Gastroesophageal sphincter (tissue), 4 donors: Measurements from ENCODE around the gene YDJC. TPM values are rescaled to one million over a fixed set of nuclear protein-coding genes. Genes with fewer than 3 reads are reported as not detected.
"Not testable (repeated sequence)": the region's sequence is repeated elsewhere in the genome, so short reads cannot be mapped to it uniquely, and the experiment has no call there.

Experiments
- ATAC-seq: fragments of 150-250 bp; one replicate; pipeline ENCODE4 v1.9.1; 2016; ENCODE audit warnings: mild to moderate bottlenecking, moderate library complexity
- H3K27ac ChIP-seq, 4 donors: fragments of 200-600 bp; sonication (generic) in 3 of 4; 1 replicate in 3 of 4; 2 replicates in 1 of 4; pipeline ENCODE4 v1.5.1; 2016 to 2019
- H3K27me3 ChIP-seq: fragments of 200-600 bp; sonication (generic); one replicate; pipeline ENCODE4 v1.5.1; 2019
- H3K36me3 ChIP-seq, 2 donors: fragments of 200-600 bp; sonication (generic); one replicate each; pipeline ENCODE4 v1.5.1; 2019; ENCODE audit warnings: control low read depth in 1 of 2
- H3K4me1 ChIP-seq, 3 donors: fragments of 200-600 bp; sonication (generic); 1 replicate in 2 of 3; 2 replicates in 1 of 3; pipeline ENCODE4 v1.5.1; 2016 to 2019; ENCODE audit warnings: control low read depth in 2 of 3
- H3K4me3 ChIP-seq, 2 donors: fragments of 200-600 bp; sonication (generic); one replicate each; pipeline ENCODE4 v1.5.1; 2019; ENCODE audit warnings: mild to moderate bottlenecking in 1 of 2, moderate library complexity in 1 of 2
- H3K9me3 ChIP-seq, 3 donors: fragments of 200-600 bp; sonication (generic); one replicate each; pipeline ENCODE4 v1.5.1; 2017 to 2019; ENCODE audit warnings: control low read depth in 2 of 3
- EP300 ChIP-seq: sonication (generic); formaldehyde crosslinking; IDR thresholded peaks from one replicate; pipeline ENCODE4 v1.6.1; 2017; ENCODE audit warnings: antibody characterized with exemption, mild to moderate bottlenecking
- POLR2A ChIP-seq, 2 donors: fragments of 450-650 bp; IDR thresholded peaks; one replicate each; pipeline ENCODE4 v1.6.1; 2017; ENCODE audit warnings: antibody characterized with exemption in 2 of 2, mild to moderate bottlenecking in 2 of 2, moderate library complexity in 1 of 2
- POLR2AphosphoS5 ChIP-seq: sonication (generic); formaldehyde crosslinking; IDR thresholded peaks from one replicate; pipeline ENCODE4 v1.6.1; 2017; ENCODE audit warnings: antibody characterized with exemption
- WGBS, 2 donors: methylation state at CpG; one replicate each; pipeline ENCODE4 v1.1.5; 2018; ENCODE audit warnings: low coverage in 1 of 2; 5-methylcytosine and 5-hydroxymethylcytosine counted together
- total RNA-seq, 4 donors: library from RNA; depleted of rRNA; stranded (reverse); fragments of >200 nt; gene quantifications; one replicate each; pipeline ENCODE4 v1.1.0, GENCODE V29; 2016
- TF ChIP-seq, protein P1 (sequence below), 4 experiments: fragments of 200-600 bp in 2 of 4; fragments of 450-650 bp in 2 of 4; sonication (generic) in 1 of 4; IDR thresholded peaks; one replicate each; pipeline ENCODE4 v1.5.1; 2017 to 2019; ENCODE audit warnings: antibody characterized with exemption in 4 of 4, mild to moderate bottlenecking in 2 of 4, moderate library complexity in 2 of 4

Gene YDJC
- total RNA-seq, 4 donors from 2014 or later, result 13.1 to 23.6 (median 22.1) TPM

DNA sequence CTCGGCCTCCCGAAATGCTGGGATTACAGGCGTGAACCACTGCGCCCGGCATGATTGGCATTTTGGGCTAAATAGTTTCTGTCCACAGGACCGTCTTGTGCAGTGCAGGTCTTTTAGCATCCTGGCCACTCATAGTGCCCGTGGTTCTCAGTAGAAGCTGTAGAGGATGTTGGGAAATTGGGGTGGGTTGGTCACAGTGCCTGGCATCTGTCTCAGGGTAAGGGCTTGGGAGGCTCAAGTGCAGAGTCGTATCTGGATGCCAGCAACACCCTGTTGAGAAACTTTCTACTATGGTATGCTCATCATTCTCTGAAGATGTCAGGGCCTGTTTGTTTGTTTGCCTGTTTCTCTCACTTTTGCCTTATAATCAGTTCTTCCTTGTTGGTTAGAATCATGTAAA lies 40.4 kb downstream of the YDJC start:
- no peak for TF ChIP-seq POLR2A (IDR thresholded peaks at IDR 0.05)
- no peak for TF ChIP-seq EP300
- TF ChIP-seq POLR2AphosphoS5, result no peak
- TF ChIP-seq, protein P1, sequence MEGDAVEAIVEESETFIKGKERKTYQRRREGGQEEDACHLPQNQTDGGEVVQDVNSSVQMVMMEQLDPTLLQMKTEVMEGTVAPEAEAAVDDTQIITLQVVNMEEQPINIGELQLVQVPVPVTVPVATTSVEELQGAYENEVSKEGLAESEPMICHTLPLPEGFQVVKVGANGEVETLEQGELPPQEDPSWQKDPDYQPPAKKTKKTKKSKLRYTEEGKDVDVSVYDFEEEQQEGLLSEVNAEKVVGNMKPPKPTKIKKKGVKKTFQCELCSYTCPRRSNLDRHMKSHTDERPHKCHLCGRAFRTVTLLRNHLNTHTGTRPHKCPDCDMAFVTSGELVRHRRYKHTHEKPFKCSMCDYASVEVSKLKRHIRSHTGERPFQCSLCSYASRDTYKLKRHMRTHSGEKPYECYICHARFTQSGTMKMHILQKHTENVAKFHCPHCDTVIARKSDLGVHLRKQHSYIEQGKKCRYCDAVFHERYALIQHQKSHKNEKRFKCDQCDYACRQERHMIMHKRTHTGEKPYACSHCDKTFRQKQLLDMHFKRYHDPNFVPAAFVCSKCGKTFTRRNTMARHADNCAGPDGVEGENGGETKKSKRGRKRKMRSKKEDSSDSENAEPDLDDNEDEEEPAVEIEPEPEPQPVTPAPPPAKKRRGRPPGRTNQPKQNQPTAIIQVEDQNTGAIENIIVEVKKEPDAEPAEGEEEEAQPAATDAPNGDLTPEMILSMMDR (IDR thresholded peaks at IDR 0.05), result no peak
- 87% methylated on average over 5 of the region's 8 CpGs; no CpG with 5 or more reads in 1 of the 2 donors for WGBS, 2 donors
- no peaks in the 10 kb centered on the region for H3K9me3 ChIP-seq
- no peak for ATAC-seq
- H3K27ac ChIP-seq, result no peak overlapping the region
- H3K36me3 ChIP-seq, result peaks cover 0 to 17% of the 10 kb centered on the region in 2 donors
- peaks cover 0 to 81% (median 33%) of the 10 kb centered on the region in 3 donors for H3K4me1 ChIP-seq
- no peaks in the 10 kb centered on the region for H3K27me3 ChIP-seq
- no peak overlapping the region for H3K4me3 ChIP-seq

DNA sequence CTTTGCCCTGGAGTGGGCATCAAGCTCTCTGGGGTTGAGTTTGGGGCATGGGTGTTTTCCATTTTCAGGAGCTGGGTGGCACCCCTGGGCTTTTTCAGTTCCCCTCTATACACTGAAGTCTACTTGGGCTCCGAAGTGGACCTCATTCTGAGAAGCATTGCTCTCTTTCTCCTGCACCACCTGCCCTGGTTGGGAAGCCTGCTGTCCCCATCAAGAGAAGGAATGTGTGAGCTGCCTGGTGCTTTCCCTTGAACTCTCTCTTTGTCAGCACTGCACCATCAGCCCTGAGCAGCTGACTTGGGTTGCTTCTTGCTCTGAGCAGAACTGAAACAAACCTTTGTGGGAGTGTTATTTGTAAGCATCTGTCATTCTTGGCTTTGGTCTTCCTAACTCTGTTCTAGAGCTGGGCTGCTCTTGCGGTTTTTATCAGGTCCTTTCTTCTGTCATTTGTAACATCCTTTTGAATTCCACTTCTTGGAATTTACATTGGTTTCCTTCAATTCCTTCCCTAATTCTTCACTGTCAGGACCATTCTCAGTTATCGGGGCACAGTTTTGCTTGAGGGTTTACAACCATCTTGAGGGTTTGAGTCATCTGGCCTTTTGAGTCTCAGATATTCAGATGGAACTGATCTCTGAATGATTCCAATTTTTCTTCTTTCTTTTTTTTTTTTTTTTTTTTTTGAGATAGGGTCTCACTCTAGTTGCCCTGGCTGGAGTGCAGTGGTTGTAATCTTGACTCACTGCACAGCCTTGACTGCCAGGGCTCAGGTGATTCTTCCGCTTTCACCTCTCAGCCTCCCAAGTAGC lies 41.8 kb downstream of the YDJC start:
- Histone ChIP-seq H3K4me3 (no peak overlapping the region), H3K4me1 (peaks cover 0 to 75% (median 38%) of the 10 kb centered on the region in 3 donors), H3K9me3 (no peaks in the 10 kb centered on the region), H3K36me3 (peaks cover 0 to 3% of the 10 kb centered on the region in 2 donors), H3K27me3 (no peaks in the 10 kb centered on the region), H3K27ac (no peak overlapping the region)
- 54 to 58% methylated on average over 3 to 4 of the region's 4 CpGs for WGBS, 2 donors
- no peak for ATAC-seq
- TF ChIP-seq EP300, result no peak

DNA sequence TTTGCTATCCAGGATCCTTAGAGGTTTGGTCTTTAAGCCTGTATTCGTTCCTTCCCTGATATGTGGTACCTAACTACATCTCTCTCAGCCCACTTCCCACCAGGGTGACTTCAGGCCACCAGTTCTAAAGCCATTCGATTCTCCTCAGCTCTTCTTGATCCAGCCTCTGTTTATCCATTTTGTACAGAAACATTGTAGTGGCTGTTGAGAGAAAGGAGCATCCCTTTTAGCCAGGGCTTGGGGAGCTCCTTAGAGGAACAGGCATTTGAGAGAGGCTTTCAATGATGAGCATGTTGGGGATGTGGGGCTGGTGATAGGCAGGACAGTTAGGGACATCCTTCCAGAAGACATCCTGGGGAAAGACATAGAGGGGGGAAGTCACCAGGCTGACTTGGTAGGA lies 44.4 kb downstream of the YDJC start:
- no peaks in the 10 kb centered on the region for H3K27me3 ChIP-seq
- no peak overlapping the region for H3K4me3 ChIP-seq
- H3K36me3 ChIP-seq, result no peaks in the 10 kb centered on the region
- no peak for ATAC-seq
- no peak overlapping the region for H3K27ac ChIP-seq
- TF ChIP-seq POLR2A (IDR thresholded peaks at IDR 0.05) (no peak), EP300 (no peak), POLR2AphosphoS5 (no peak)
- TF ChIP-seq, protein P1 (IDR thresholded peaks at IDR 0.05), result no peak
- peaks cover 0 to 70% (median 24%) of the 10 kb centered on the region in 3 donors for H3K4me1 ChIP-seq
- WGBS, 2 donors, result 75 to 89% methylated on average over 2 of the region's 2 CpGs
- H3K9me3 ChIP-seq, result no peaks in the 10 kb centered on the region

DNA sequence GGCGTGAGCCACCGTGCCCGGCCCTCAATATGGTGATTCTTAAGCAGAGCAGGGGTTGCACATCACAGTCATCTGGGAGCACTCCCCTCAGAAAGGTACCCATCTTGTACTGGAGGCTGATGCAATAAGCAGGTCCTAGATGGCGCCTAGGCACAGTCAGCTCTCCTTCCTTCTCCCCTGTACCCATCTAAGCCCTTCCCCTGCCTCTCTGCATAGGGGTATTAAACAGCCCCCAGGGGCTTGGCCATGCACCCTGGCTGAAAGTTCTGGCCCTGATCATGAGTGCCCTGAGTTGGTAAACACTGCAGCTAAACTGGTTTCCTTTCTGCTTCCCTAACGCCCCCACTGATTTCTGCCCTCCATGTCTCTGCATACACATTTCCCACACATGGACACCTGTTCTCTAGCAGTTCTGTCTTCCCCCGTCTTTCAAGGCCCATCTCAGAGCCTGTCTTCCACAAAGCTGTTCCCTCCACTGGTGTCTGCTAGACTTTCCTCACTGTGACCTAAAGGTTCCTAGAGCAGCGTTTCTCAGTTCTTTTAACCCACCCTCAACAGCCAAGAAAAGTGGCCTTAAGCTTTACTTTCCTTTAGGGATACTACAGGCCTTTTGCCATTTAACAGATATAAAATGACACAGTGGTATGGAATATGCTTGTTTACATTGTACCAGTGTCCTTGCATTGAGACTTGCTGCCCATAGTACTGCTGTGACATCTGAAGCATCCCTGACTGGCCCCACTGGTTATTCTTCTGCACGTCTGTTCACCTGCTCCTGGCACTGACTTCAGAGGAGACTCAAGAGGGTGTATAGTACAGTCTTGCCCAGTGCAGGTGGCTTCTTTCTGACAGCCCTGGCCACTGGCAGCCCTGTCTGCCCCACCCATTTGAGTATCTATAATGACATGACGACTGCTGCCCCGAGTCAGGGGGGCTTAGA lies 46.8 kb downstream of the YDJC start:
- H3K27ac ChIP-seq, result no peak overlapping the region
- no peak overlapping the region for H3K4me3 ChIP-seq
- no peaks in the 10 kb centered on the region for H3K9me3 ChIP-seq
- ATAC-seq, result no peak
- TF ChIP-seq EP300 (no peak), POLR2AphosphoS5 (no peak), POLR2A (IDR thresholded peaks at IDR 0.05) (no peak)
- TF ChIP-seq, protein P1 (IDR thresholded peaks at IDR 0.05), result no peak
- 49 to 70% methylated on average over 8 of the region's 10 CpGs for WGBS, 2 donors
- no peaks in the 10 kb centered on the region for H3K27me3 ChIP-seq
- peaks cover 0 to 70% (median 14%) of the 10 kb centered on the region in 3 donors for H3K4me1 ChIP-seq
- no peaks in the 10 kb centered on the region for H3K36me3 ChIP-seq

DNA sequence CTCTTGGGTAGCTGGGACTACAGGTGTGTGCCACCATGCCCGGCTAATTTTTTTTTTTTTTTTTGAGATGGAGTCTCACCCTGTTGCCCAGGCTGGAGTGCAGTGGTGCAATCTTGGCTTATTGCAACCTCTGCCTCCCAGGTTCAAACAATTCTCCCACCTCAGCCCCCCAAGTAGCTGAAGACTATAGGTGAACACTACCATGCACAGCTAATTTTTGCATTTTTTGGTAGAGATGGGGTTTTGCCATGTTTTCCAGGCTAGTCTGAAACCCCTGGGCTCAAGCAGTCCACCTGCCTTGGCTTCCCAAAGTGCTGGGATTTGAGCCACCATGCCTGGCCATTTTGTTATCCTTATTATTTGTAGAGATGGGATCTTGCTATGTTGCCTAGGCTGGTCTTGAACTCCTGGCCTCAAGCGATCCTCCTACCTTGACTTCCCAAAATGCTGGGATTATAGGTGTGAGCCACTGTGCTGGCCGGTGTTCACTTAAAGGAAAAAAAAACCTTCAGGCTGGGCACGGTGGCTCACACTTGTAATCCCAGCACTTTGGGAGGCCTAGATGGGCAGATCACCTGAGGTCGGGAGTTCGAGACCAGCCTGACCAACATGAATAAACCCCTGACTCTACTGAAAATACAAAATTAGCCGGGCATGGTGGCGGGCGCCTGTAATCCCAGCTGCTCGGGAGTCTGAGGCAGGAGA lies 48.7 kb downstream of the YDJC start:
- not testable (repeated sequence) for ATAC-seq, H3K4me3 ChIP-seq, H3K36me3 ChIP-seq, H3K27ac ChIP-seq, H3K27me3 ChIP-seq, H3K9me3 ChIP-seq
- H3K4me1 ChIP-seq, result peaks cover 0 to 70% (median 14%) of the 10 kb centered on the region in 3 donors
- WGBS, 2 donors, result 94% methylated on average over 6 of the region's 10 CpGs; no CpG with 5 or more reads in 1 of the 2 donors

DNA sequence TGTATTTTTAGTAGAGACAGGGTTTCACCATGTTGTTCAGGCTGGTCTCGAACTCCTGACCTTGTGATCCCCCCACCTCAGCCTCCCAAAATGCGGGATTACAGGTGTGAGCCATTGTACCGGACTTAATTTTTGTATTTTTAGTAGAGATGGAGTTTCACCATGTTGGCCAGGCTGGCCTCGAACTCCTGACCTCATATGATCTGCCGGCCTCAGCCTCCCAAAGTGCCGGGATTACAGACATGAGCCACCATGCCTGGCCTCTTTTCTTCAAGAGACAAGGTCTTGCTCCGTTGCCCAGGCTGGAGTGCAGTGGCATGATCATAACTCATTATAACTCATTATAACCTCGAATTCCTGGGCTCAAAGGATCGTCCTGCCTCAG lies 49.2 kb downstream of the YDJC start:
- not testable (repeated sequence) for H3K9me3 ChIP-seq, H3K36me3 ChIP-seq, H3K4me3 ChIP-seq, H3K27me3 ChIP-seq, H3K27ac ChIP-seq, ATAC-seq
- WGBS, 2 donors, result 93 to 94% methylated on average over 6 to 8 of the region's 9 CpGs
- peaks cover 0 to 70% (median 14%) of the 10 kb centered on the region in 3 donors for H3K4me1 ChIP-seq
